K562 (cell line): ENCODE data around the gene UBE2S. TPM values are rescaled to one million over a fixed set of nuclear protein-coding genes. Genes with fewer than 3 reads are reported as not detected.
A peak's percentile ranks its signal among the peaks of the same experiment; 100 is the strongest.

Experiments used
- ILK ChIP-seq: fragments of 450-650 bp; IDR thresholded peaks from 2 replicates; pipeline ENCODE4 v1.6.1; 2016; ENCODE audit warnings: missing genetic modification characterization, low read depth, mild to moderate bottlenecking, missing compliant biosample characterization, moderate library complexity, borderline replicate concordance
- JUN ChIP-seq, 2 experiments: sonication (generic) in 1 of 2; formaldehyde crosslinking in 1 of 2; IDR thresholded peaks; 2 replicates each; pipeline versions ENCODE4 v1.6.1 to v1.8.0; 2012 to 2022; ENCODE audit warnings: borderline replicate concordance in 2 of 2, mild to moderate bottlenecking in 2 of 2, improper control_type of control experiment in 1 of 2, low read depth in 1 of 2, low read length in 1 of 2, missing genetic modification reagents in 1 of 2
- KLF1 ChIP-seq: fragments of 450-650 bp; IDR thresholded peaks from 2 replicates; pipeline ENCODE4 v1.6.1; 2016; ENCODE audit warnings: missing genetic modification characterization, missing compliant biosample characterization
- MAZ ChIP-seq, 2 experiments: fragments of 450-650 bp in 1 of 2; sonication (generic) in 1 of 2; formaldehyde crosslinking; IDR thresholded peaks in 1 of 2; conservative IDR thresholded peaks in 1 of 2; 2 replicates each; pipeline versions ENCODE4 v1.4.0 to v1.5.0; 2020; ENCODE audit warnings: mild to moderate bottlenecking in 1 of 2, missing genetic modification reagents in 1 of 2
- MEF2D ChIP-seq: conservative IDR thresholded peaks from 2 replicates; pipeline ENCODE4 v1.6.1; 2016; ENCODE audit warnings: low read depth, missing genetic modification characterization, missing compliant biosample characterization
- MTA1 ChIP-seq: fragments of 450-650 bp; IDR thresholded peaks from 2 replicates; pipeline ENCODE4 v1.6.1; 2017; ENCODE audit warnings: borderline replicate concordance
- MTF1 ChIP-seq: fragments of 250-450 bp; sonication (Bioruptor Pico); IDR thresholded peaks from 2 replicates; pipeline ENCODE4 v1.9.0; 2021; ENCODE audit warnings: moderate library complexity, mild to moderate bottlenecking, inconsistent platforms, borderline replicate concordance
- POLR3A ChIP-seq: IDR thresholded peaks from 2 replicates; pipeline ENCODE4 v1.6.1; 2011; ENCODE audit warnings: borderline replicate concordance, mild to moderate bottlenecking, moderate library complexity; ENCODE audit not compliant: insufficient read length, insufficient read depth; ENCODE audit errors: extremely low read depth
- RAD51 ChIP-seq: fragments of 450-650 bp; IDR thresholded peaks from 2 replicates; pipeline ENCODE4 v1.7.1; 2016; ENCODE audit warnings: low read depth, mild to moderate bottlenecking, borderline replicate concordance
- RB1 ChIP-seq: fragments of 450-650 bp; IDR thresholded peaks from 2 replicates; pipeline ENCODE4 v1.6.1; 2017; ENCODE audit warnings: low read depth, mild to moderate bottlenecking
- RBM22 ChIP-seq: fragments of 200-400 bp; formaldehyde crosslinking; IDR thresholded peaks from 2 replicates; pipeline ENCODE4 v1.6.1; 2018; ENCODE audit warnings: low read length, low read depth; ENCODE audit not compliant: poor library complexity, severe bottlenecking
- RFX7 ChIP-seq: fragments of 250-450 bp; sonication (Bioruptor Pico); IDR thresholded peaks from 2 replicates; pipeline ENCODE4 v1.5.1; 2021; ENCODE audit warnings: mild to moderate bottlenecking
- SMAD3 ChIP-seq: fragments of 450-650 bp; formaldehyde crosslinking; conservative IDR thresholded peaks from 2 replicates; pipeline ENCODE4 v1.4.0; 2020; ENCODE audit warnings: mild to moderate bottlenecking
- SMAD4 ChIP-seq: fragments of 250-450 bp; sonication (Bioruptor Pico); conservative IDR thresholded peaks from 2 replicates; pipeline ENCODE4 v1.8.0; 2021; ENCODE audit warnings: inconsistent platforms, mild to moderate bottlenecking, moderate library complexity
- TCF7 ChIP-seq: sonication (generic); IDR thresholded peaks from 2 replicates; pipeline ENCODE4 v1.6.1; 2016; ENCODE audit warnings: antibody characterized with exemption, borderline replicate concordance
- TEAD2 ChIP-seq: fragments of 450-650 bp; IDR thresholded peaks from 2 replicates; pipeline ENCODE4 v1.6.1; 2016; ENCODE audit warnings: missing genetic modification characterization, control low read depth, missing compliant biosample characterization
- ZKSCAN8 ChIP-seq: fragments of 200-800 bp; sonication (Bioruptor generic); IDR thresholded peaks from 2 replicates; pipeline ENCODE4 v1.6.1; 2016; ENCODE audit warnings: missing genetic modification characterization, missing compliant biosample characterization
- ZNF121 ChIP-seq: sonication (generic); formaldehyde crosslinking; conservative IDR thresholded peaks from 2 replicates; pipeline ENCODE4 v1.8.0; 2022; ENCODE audit warnings: missing genetic modification reagents
- ZNF143 ChIP-seq: sonication (generic); formaldehyde crosslinking; IDR thresholded peaks from 2 replicates; pipeline ENCODE4 v1.9.0; 2022; ENCODE audit warnings: mild to moderate bottlenecking, missing genetic modification reagents
- ZNF263 ChIP-seq: sonication (generic); formaldehyde crosslinking; IDR thresholded peaks from 2 replicates; pipeline ENCODE4 v1.8.0; 2022; ENCODE audit warnings: mild to moderate bottlenecking, missing genetic modification reagents, borderline replicate concordance
- ZNF449 ChIP-seq: fragments of 250-450 bp; sonication (Bioruptor Pico); IDR thresholded peaks from 2 replicates; pipeline ENCODE4 v1.8.0; 2022; ENCODE audit warnings: moderate library complexity, mild to moderate bottlenecking, inconsistent platforms
- ZNF518B ChIP-seq: fragments of 250-450 bp; sonication (Bioruptor Pico); IDR thresholded peaks from 2 replicates; pipeline ENCODE4 v1.5.0; 2021; ENCODE audit warnings: mild to moderate bottlenecking, moderate library complexity
- ZNF785 ChIP-seq: fragments of 250-450 bp; sonication (Bioruptor Pico); IDR thresholded peaks from 2 replicates; pipeline ENCODE4 v1.4.0; 2020; ENCODE audit warnings: mild to moderate bottlenecking
- polyA plus RNA-seq, 8 experiments: library from polyadenylated mRNA; depleted of rRNA in 4 of 8; stranded (reverse) in 5 of 8; unstranded in 3 of 8; fragments of >200 nt; fragmentation: Nextera tagmentation in 2 of 8; fragmentation: Illumina TruSeq in 1 of 8; extraction: Ambion mirVana in 2 of 8; extraction: Trizol in 1 of 8; gene quantifications; 2 replicates each; pipeline versions ENCODE4 v1.2.1 to v1.2.3, GENCODE V29; 2011 to 2014; ENCODE audit warnings: inconsistent platforms in 1 of 8, missing spikeins in 1 of 8
- total RNA-seq, 7 experiments: library from RNA; depleted of rRNA in 6 of 7; stranded (reverse); fragments of >200 nt in 6 of 7; fragmentation: Illumina TruSeq in 2 of 7; extraction: Trizol in 2 of 7; gene quantifications; 2 replicates each; pipeline versions ENCODE4 v1.2.1 to v1.2.3, GENCODE V29; 2011 to 2021; ENCODE audit warnings: low replicate concordance in 1 of 7

Gene UBE2S
- total and polyA plus RNA-seq, 9 of the 15 experiments (the other 6 are each of a cell fraction or from before 2014, with no cell fraction given), result 1.5 to 1,305 (median 157) TPM

GRCh38 chr19:55407800-55408532, 378 bp upstream of the UBE2S start (continued):
- no peak for TF ChIP-seq TEAD2 (tag)
- peak; percentile 88 to 99 for TF ChIP-seq MAZ (CRISPR knock-in tag; conservative IDR thresholded peaks at IDR 0.05 in 1 of 2, IDR thresholded peaks at IDR 0.05 in 1 of 2)
- TF ChIP-seq KLF1 (tag), result no peak
- 0 out of 2 replicates have a peak, but pooled peaks have one; percentile 17 for TF ChIP-seq SMAD3
- TF ChIP-seq MTF1 (CRISPR knock-in tag), result no peak
- TF ChIP-seq TCF7, result peak; percentile 18; the same call in 1 of the 2 replicates
- no peak for TF ChIP-seq RB1
- TF ChIP-seq RAD51, result peak; percentile 94
- no peak for TF ChIP-seq ZNF518B (CRISPR knock-in tag)
- TF ChIP-seq ZNF785 (CRISPR knock-in tag), result no peak
- TF ChIP-seq ZKSCAN8, result no peak
- no peak for TF ChIP-seq ZNF143 (CRISPR knock-in tag)
- TF ChIP-seq POLR3A, result no peak
- TF ChIP-seq RFX7 (CRISPR knock-in tag), result no peak
- no peak for TF ChIP-seq ILK (tag)
- peak; percentile 36; the same call in 1 of the 2 replicates for TF ChIP-seq JUN (IDR thresholded peaks at IDR 0.05; ENCODE audit: borderline replicate concordance, low read depth, low read length)
- TF ChIP-seq JUN (CRISPR knock-in tag; IDR thresholded peaks at IDR 0.05; ENCODE audit: borderline replicate concordance), result peak; percentile 71; the same call in 1 of the 2 replicates
- TF ChIP-seq MEF2D (tag), result 0 out of 2 replicates have a peak, but pooled peaks have one; percentile 14
- peak; percentile 85 for TF ChIP-seq MTA1
- TF ChIP-seq RBM22, result no peak
- TF ChIP-seq SMAD4 (CRISPR knock-in tag), result 0 out of 2 replicates have a peak, but pooled peaks have one; percentile 15
- TF ChIP-seq ZNF121 (CRISPR knock-in tag), result no peak
- peak; percentile 55; the same call in 1 of the 2 replicates for TF ChIP-seq ZNF263
- TF ChIP-seq ZNF449 (CRISPR knock-in tag), result no peak
